ENCODE results near the gene MRPL49. TPM values are rescaled to one million over a fixed set of nuclear protein-coding genes. Genes with fewer than 3 reads are reported as not detected.

Gene MRPL49
- total RNA-seq, 1 experiment from 2014 or later = 73.4 TPM

DNA sequence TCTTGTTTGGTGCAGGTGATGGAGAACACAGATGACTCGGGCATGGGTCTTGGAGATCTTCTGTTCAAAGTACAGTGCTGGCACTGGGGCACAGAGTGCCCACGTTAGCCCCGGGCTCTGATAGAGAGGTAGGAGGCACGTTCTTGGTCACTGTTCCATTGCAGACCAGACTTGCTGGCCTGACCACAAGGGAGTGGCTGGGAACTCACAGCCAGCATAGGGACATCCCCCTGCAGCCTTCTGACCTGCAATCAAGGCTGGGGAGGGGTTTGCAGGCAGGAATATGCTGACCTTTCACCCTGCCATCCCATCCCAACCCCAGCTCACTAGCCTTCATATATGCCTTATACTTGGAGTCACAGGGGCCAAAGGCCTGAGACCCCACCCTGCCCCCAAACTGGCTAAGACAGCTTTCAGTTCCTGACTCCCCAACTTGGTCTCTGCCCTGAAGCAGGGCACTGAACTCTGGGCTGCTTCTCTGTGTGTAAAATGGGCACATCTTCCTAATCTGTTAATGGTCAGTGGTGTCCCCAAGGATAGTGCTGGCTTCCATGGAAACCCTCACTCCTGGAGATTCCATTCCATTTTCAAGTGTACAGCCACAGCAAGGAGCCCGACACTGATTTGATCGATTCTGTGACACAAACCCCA lies 4.6 kb downstream of the MRPL49 start:
- Mint-ChIP-seq H3K9me3 (no peaks in the 10 kb centered on the region), H3K27me3 (ENCODE audit: low read depth) (no peaks in the 10 kb centered on the region), H3K4me3 (no peak overlapping the region; a peak in 1 of 5 replicates), H3K4me1 (peaks cover 0 to 6% of the 10 kb centered on the region in 2 experiments; a peak in 1 of 4 replicates), H3K27ac (no peak overlapping the region), H3K36me3 (ENCODE audit: insufficient read depth in 1 of 3, low read depth in 3 of 3) (peaks cover 19 to 58% (median 58%) of the 10 kb centered on the region in 3 experiments)
- TF ChIP-seq, protein P1, sequence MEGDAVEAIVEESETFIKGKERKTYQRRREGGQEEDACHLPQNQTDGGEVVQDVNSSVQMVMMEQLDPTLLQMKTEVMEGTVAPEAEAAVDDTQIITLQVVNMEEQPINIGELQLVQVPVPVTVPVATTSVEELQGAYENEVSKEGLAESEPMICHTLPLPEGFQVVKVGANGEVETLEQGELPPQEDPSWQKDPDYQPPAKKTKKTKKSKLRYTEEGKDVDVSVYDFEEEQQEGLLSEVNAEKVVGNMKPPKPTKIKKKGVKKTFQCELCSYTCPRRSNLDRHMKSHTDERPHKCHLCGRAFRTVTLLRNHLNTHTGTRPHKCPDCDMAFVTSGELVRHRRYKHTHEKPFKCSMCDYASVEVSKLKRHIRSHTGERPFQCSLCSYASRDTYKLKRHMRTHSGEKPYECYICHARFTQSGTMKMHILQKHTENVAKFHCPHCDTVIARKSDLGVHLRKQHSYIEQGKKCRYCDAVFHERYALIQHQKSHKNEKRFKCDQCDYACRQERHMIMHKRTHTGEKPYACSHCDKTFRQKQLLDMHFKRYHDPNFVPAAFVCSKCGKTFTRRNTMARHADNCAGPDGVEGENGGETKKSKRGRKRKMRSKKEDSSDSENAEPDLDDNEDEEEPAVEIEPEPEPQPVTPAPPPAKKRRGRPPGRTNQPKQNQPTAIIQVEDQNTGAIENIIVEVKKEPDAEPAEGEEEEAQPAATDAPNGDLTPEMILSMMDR (conservative IDR thresholded peaks at IDR 0.05) = no peak
- Histone ChIP-seq H3K4me1 (ENCODE audit: insufficient read depth, low read length) (no peaks in the 10 kb centered on the region), H4K8ac (replicated peaks; ENCODE audit: insufficient read length, low read depth, low read length) (no peak overlapping the region), H3K18ac (ENCODE audit: insufficient read length, low read depth, low read length) (no peak overlapping the region), H3K79me2 (ENCODE audit: insufficient read depth, low read length) (peaks cover 3% of the 10 kb centered on the region; the same call in 1 of the 2 replicates), H2BK5ac (ENCODE audit: insufficient read length, low read length) (no peak overlapping the region), H3K27ac (ENCODE audit: insufficient read length, low read depth, low read length) (no peak overlapping the region), H4K5ac (ENCODE audit: insufficient read length, low read depth, low read length) (no peak overlapping the region), H3K79me1 (ENCODE audit: insufficient read depth, low read depth, low read length, poor library complexity, severe bottlenecking) (peaks cover 5% of the 10 kb centered on the region), H3T11ph (ENCODE audit: low read length) (no peak overlapping the region), H3K9ac (ENCODE audit: extremely low read depth, insufficient read length, low read length) (no peak overlapping the region), H3K14ac (ENCODE audit: insufficient read depth, low read length) (no peak overlapping the region), H3K23me2 (ENCODE audit: insufficient read length, low read depth, low read length, poor library complexity, severe bottlenecking) (no peaks in the 10 kb centered on the region), H3K27me3 (ENCODE audit: insufficient read depth, low read length) (no peaks in the 10 kb centered on the region), H2AK5ac (ENCODE audit: insufficient read length, low read length) (no peak overlapping the region), H2BK12ac (ENCODE audit: insufficient read length, low read depth, low read length) (no peak overlapping the region), H3K4ac (ENCODE audit: low read depth, low read length) (no peak overlapping the region), H2BK15ac (ENCODE audit: low read depth, low read length) (no peak overlapping the region), H3K9me3 (ENCODE audit: control insufficient read depth, low read depth, low read length) (no peaks in the 10 kb centered on the region), H4K20me1 (ENCODE audit: control insufficient read depth, insufficient read depth, insufficient read length) (no peaks in the 10 kb centered on the region), H2BK120ac (ENCODE audit: low read depth, low read length, poor library complexity, severe bottlenecking) (no peak overlapping the region), H2AFZ (ENCODE audit: low read length) (no peak overlapping the region), H4K91ac (ENCODE audit: insufficient read length, low read depth, low read length) (no peak overlapping the region), H2BK20ac (ENCODE audit: low read depth, low read length, poor library complexity, severe bottlenecking) (no peak overlapping the region), H3K4me2 (ENCODE audit: insufficient read depth, insufficient read length, low read length) (no peak overlapping the region), H3K56ac (ENCODE audit: insufficient read length, low read depth, low read length) (no peak overlapping the region), H3K23ac (ENCODE audit: insufficient read length, low read depth, low read length) (no peak overlapping the region)
- no CpG with 5 or more reads among the region's 6 CpGs for WGBS (ENCODE audit: extremely low coverage, insufficient read length, low lambda C conversion rate)
- DNase-seq = no peak
